ENCODE results near the gene CPA4.
A peak's percentile ranks its signal among the peaks of the same experiment; 100 is the strongest.

CPA4 gene

DNA sequence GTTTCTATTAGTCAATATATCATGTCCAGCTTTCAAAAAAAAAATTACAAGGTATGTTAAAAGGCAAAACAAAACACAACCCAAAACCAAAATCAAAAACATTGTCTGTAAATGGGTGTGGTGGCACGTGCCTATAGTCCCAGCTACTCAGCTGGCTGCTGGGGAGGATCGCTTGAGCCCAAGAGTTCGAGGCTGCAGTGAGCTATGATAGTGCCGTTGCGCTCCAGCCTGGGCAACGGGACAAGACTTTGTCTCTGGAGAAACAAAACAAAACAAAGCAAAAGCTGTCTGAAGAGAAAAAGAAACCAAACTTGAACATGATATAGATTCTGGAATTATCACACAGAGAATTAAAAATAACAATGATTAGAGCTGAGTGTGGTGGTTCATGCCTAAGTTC is 41.3 kb downstream of the CPA4 start:
- H3K4me3 ChIP-seq (ENCODE audit: low read length) = no peak overlapping the region

GRCh38 chr7:130337410-130337971 is 44.5 kb downstream of the CPA4 start:
- Histone ChIP-seq H3K4me2 (ENCODE audit: low read length) (no peak overlapping the region), H3K4me1 (ENCODE audit: control insufficient read depth, insufficient read depth, low read length) (no peaks in the 10 kb centered on the region), H3K4me3 (ENCODE audit: low read length) (no peak overlapping the region), H3K9me3 (replicated peaks; ENCODE audit: low read length) (no peaks in the 10 kb centered on the region), H3K36me3 (ENCODE audit: insufficient read depth, low read length) (no peaks in the 10 kb centered on the region), H3K27me3 (ENCODE audit: control insufficient read depth, insufficient read depth, low read length) (peaks cover 4% of the 10 kb centered on the region), H3K9ac (ENCODE audit: low read depth, low read length) (no peak overlapping the region)

More for the DNA sequence above, 41.3 kb downstream of the CPA4 start:
- Histone ChIP-seq H3K4me1 (ENCODE audit: control insufficient read depth, insufficient read depth, low read length) (no peaks in the 10 kb centered on the region), H3K27me3 (ENCODE audit: control insufficient read depth, insufficient read depth, low read length) (peaks cover 9% of the 10 kb centered on the region), H3K9me3 (replicated peaks; ENCODE audit: low read length) (no peaks in the 10 kb centered on the region), H3K9ac (ENCODE audit: low read depth, low read length) (no peak overlapping the region), H3K36me3 (ENCODE audit: insufficient read depth, low read length) (no peaks in the 10 kb centered on the region), H3K4me2 (ENCODE audit: low read length) (no peak overlapping the region)

DNA sequence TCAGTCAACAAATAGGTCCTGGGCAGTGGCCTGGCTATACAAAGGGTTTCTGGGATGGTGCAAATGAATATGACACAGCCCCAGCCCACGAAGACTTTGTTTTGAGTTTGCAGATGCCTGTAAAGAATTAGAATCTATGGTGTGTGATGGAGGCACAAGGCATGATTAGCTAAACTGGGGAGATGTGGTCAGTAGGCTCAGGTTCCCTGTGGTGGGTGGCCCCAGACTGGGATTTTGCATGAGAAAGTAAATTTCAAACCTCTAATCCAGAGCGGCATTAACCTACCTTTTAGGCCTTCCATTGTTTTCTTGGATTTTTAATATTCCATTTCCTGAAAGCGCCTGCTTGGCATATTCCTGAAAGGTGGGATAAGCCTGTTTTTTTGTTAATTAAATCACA is 45.3 kb downstream of the CPA4 start:
- Histone ChIP-seq H3K9ac (ENCODE audit: low read depth, low read length) (no peak overlapping the region), H3K27me3 (ENCODE audit: control insufficient read depth, insufficient read depth, low read length) (peaks cover 4% of the 10 kb centered on the region), H3K4me2 (ENCODE audit: low read length) (no peak overlapping the region)

GRCh38 chr7:130341882-130342281 is 48.9 kb downstream of the CPA4 start:
- Histone ChIP-seq H3K4me2 (ENCODE audit: low read length) (no peak overlapping the region), H3K4me1 (ENCODE audit: control insufficient read depth, insufficient read depth, low read length) (peaks cover 2% of the 10 kb centered on the region), H3K4me3 (ENCODE audit: low read length) (no peak overlapping the region), H3K27me3 (ENCODE audit: control insufficient read depth, insufficient read depth, low read length) (peaks cover 13% of the 10 kb centered on the region), H3K9ac (ENCODE audit: low read depth, low read length) (no peak overlapping the region), H3K9me3 (replicated peaks; ENCODE audit: low read length) (no peaks in the 10 kb centered on the region), H3K36me3 (ENCODE audit: insufficient read depth, low read length) (no peaks in the 10 kb centered on the region)

More for the DNA sequence above, 45.3 kb downstream of the CPA4 start:
- no peaks in the 10 kb centered on the region for H3K36me3 ChIP-seq (ENCODE audit: insufficient read depth, low read length)
- H3K4me3 ChIP-seq (ENCODE audit: low read length) = no peak overlapping the region
- no peaks in the 10 kb centered on the region for H3K4me1 ChIP-seq (ENCODE audit: control insufficient read depth, insufficient read depth, low read length)
- H3K9me3 ChIP-seq (replicated peaks; ENCODE audit: low read length) = no peaks in the 10 kb centered on the region

GRCh38 chr7:130342701-130343380 is 49.9 kb downstream of the CPA4 start:
- H3K36me3 ChIP-seq (ENCODE audit: insufficient read depth, low read length) = no peaks in the 10 kb centered on the region
- no peak overlapping the region for H3K4me2 ChIP-seq (ENCODE audit: low read length)
- no peaks in the 10 kb centered on the region for H3K9me3 ChIP-seq (replicated peaks; ENCODE audit: low read length)
- no peak overlapping the region for H3K9ac ChIP-seq (ENCODE audit: low read depth, low read length)
- peaks cover 15% of the 10 kb centered on the region for H3K27me3 ChIP-seq (ENCODE audit: control insufficient read depth, insufficient read depth, low read length)
- no peak overlapping the region for H3K4me3 ChIP-seq (ENCODE audit: low read length)
- H3K4me1 ChIP-seq (ENCODE audit: control insufficient read depth, insufficient read depth, low read length) = peaks cover 2% of the 10 kb centered on the region

- H3K9me3 ChIP-seq (replicated peaks; ENCODE audit: low read length) = no peaks in the 10 kb centered on the region
- peak within 1 kb of the TSS; percentile 15 for H3K4me3 ChIP-seq (ENCODE audit: low read length)
- H3K27me3 ChIP-seq (ENCODE audit: control insufficient read depth, insufficient read depth, low read length) = peaks cover 21% of the 10 kb centered on the region
- peak within 1 kb of the TSS; percentile 46 for H3K4me2 ChIP-seq (ENCODE audit: low read length)
- no peak within 1 kb of the TSS for H3K9ac ChIP-seq (ENCODE audit: low read depth, low read length)
- peaks cover 2% of the 10 kb centered on the region for H3K4me1 ChIP-seq (ENCODE audit: control insufficient read depth, insufficient read depth, low read length)
- no peaks in the 10 kb centered on the region for H3K36me3 ChIP-seq (ENCODE audit: insufficient read depth, low read length)
Observed at GRCh38 chr7:130344271-130344866, 51.4 kb downstream of the CPA4 start, which contains the start of gene CPA5. CPA5 (plus strand) TSS chr7:130344816; CDS start chr7:130346486, 1,670 bp downstream.

DNA sequence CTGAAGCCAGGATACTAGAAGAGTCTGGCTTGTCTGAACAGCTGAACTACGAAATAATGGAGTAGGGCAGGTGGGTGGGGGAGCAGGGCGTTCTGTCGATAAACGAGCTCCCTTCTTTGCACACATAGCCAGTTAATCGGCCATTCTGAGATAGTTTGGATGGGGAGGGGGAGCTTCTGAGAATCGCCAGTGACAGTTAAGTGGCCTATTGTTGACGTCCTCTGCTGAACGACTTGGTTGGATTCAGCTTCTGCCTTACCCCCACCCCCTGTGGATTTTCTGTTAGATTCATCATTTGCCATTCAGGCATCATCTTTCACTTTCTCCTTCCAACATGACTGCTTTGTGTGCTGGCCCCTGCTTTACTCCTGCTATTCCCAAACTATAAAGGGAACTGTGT is 52.2 kb downstream of the CPA4 start:
- peak overlapping the region; percentile 46 for H3K4me2 ChIP-seq (ENCODE audit: low read length)
- H3K9me3 ChIP-seq (replicated peaks; ENCODE audit: low read length) = no peaks in the 10 kb centered on the region
- H3K4me3 ChIP-seq (ENCODE audit: low read length) = peak overlapping the region; percentile 15
- peaks cover 24% of the 10 kb centered on the region for H3K27me3 ChIP-seq (ENCODE audit: control insufficient read depth, insufficient read depth, low read length)
- peaks cover 2% of the 10 kb centered on the region for H3K4me1 ChIP-seq (ENCODE audit: control insufficient read depth, insufficient read depth, low read length)
- no peak overlapping the region for H3K9ac ChIP-seq (ENCODE audit: low read depth, low read length)
- no peaks in the 10 kb centered on the region for H3K36me3 ChIP-seq (ENCODE audit: insufficient read depth, low read length)

GRCh38 chr7:130345725-130346124 is 52.8 kb downstream of the CPA4 start:
- Histone ChIP-seq H3K27me3 (ENCODE audit: control insufficient read depth, insufficient read depth, low read length) (peaks cover 30% of the 10 kb centered on the region), H3K4me2 (ENCODE audit: low read length) (no peak overlapping the region), H3K4me3 (ENCODE audit: low read length) (no peak overlapping the region), H3K9ac (ENCODE audit: low read depth, low read length) (no peak overlapping the region), H3K9me3 (replicated peaks; ENCODE audit: low read length) (no peaks in the 10 kb centered on the region), H3K4me1 (ENCODE audit: control insufficient read depth, insufficient read depth, low read length) (peaks cover 2% of the 10 kb centered on the region), H3K36me3 (ENCODE audit: insufficient read depth, low read length) (no peaks in the 10 kb centered on the region)

- Histone ChIP-seq H3K9me3 (replicated peaks; ENCODE audit: low read length) (no peaks in the 10 kb centered on the region), H3K9ac (ENCODE audit: low read depth, low read length) (no peak overlapping the region), H3K27me3 (ENCODE audit: control insufficient read depth, insufficient read depth, low read length) (peaks cover 36% of the 10 kb centered on the region), H3K4me3 (ENCODE audit: low read length) (no peak overlapping the region), H3K4me1 (ENCODE audit: control insufficient read depth, insufficient read depth, low read length) (peaks cover 2% of the 10 kb centered on the region), H3K36me3 (ENCODE audit: insufficient read depth, low read length) (no peaks in the 10 kb centered on the region), H3K4me2 (ENCODE audit: low read length) (no peak overlapping the region)
Observed at GRCh38 chr7:130346177-130346905, 53.4 kb downstream of the CPA4 start.

DNA sequence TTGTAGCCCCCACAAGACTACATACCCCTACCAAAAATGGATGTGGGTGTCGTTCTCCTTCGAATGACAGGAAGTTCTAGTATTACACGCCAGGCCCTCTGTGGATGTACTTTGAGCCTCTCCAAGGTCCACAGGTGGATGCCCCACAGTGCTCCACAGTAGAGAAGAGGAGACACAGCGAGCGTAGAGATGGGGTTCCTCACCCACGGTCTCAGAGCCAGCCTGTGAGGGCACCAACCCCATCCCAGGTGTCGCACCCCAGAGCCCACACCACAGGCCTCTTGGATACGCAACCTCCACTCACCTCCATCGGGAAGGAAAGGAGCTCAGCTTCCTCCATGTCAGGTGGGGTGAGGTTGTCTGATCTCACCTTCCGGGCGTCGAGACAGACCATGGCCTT is 54.0 kb downstream of the CPA4 start:
- Histone ChIP-seq H3K9me3 (replicated peaks; ENCODE audit: low read length) (no peaks in the 10 kb centered on the region), H3K27me3 (ENCODE audit: control insufficient read depth, insufficient read depth, low read length) (peaks cover 42% of the 10 kb centered on the region), H3K4me3 (ENCODE audit: low read length) (no peak overlapping the region), H3K4me2 (ENCODE audit: low read length) (no peak overlapping the region), H3K9ac (ENCODE audit: low read depth, low read length) (no peak overlapping the region), H3K36me3 (ENCODE audit: insufficient read depth, low read length) (no peaks in the 10 kb centered on the region), H3K4me1 (ENCODE audit: control insufficient read depth, insufficient read depth, low read length) (peaks cover 2% of the 10 kb centered on the region)

DNA sequence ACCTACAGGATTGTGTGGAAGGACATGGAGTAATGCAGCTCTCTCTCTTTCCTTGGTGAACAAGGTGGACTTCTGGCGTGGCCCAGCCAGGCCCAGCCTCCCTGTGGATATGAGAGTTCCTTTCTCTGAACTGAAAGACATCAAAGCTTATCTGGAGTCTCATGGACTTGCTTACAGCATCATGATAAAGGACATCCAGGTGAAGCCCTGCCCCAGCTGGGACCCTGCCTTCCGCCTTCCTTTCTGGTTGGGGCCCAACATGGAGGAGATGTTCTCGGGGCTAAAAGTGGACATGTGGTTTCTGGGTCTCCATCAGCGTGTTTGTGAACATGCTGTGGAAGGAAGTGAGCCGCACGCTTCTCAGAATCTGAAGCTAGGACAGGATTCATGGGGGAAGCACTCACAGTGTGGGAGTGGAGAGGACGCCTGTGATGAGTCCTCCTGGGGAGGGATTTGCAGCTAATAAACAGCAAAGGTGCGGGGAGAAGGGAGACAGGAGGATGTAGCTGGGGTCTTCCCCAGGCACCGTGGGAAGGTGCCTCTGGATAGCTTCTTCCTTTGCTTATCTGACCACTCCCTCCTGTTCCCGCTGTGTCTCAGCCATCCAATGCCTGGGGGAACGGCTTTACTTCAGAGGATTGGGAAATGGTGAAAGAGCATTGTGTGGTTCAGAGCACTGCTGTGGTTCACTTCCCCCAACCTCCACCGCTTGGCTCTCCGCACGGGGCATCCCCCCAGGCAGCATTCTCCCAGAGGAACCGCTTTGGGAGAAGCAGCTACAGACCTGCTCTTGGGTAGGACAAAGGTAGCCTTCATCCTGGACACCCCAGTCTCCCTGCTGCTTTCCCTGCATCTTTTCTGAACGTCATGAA is 57.2 kb downstream of the CPA4 start:
- H3K27me3 ChIP-seq (ENCODE audit: control insufficient read depth, insufficient read depth, low read length) = peaks cover 44% of the 10 kb centered on the region
- no peaks in the 10 kb centered on the region for H3K36me3 ChIP-seq (ENCODE audit: insufficient read depth, low read length)
- no peak overlapping the region for H3K4me2 ChIP-seq (ENCODE audit: low read length)
- no peak overlapping the region for H3K4me3 ChIP-seq (ENCODE audit: low read length)
- H3K9ac ChIP-seq (ENCODE audit: low read depth, low read length) = no peak overlapping the region
- H3K9me3 ChIP-seq (replicated peaks; ENCODE audit: low read length) = no peaks in the 10 kb centered on the region
- H3K4me1 ChIP-seq (ENCODE audit: control insufficient read depth, insufficient read depth, low read length) = peaks cover 15% of the 10 kb centered on the region

Data from skeletal muscle satellite cell (primary cell).